EL (cell line): ENCODE measurements around the gene BET1L.
"Not testable (repeated sequence)": the region's sequence is repeated elsewhere in the genome, so short reads cannot be mapped to it uniquely, and the experiment has no call there.

Experiments
- DNase-seq: peaks from one replicate; pipeline ENCODE4 v3.0.0-alpha.2; 2016

Gene BET1L

DNA sequence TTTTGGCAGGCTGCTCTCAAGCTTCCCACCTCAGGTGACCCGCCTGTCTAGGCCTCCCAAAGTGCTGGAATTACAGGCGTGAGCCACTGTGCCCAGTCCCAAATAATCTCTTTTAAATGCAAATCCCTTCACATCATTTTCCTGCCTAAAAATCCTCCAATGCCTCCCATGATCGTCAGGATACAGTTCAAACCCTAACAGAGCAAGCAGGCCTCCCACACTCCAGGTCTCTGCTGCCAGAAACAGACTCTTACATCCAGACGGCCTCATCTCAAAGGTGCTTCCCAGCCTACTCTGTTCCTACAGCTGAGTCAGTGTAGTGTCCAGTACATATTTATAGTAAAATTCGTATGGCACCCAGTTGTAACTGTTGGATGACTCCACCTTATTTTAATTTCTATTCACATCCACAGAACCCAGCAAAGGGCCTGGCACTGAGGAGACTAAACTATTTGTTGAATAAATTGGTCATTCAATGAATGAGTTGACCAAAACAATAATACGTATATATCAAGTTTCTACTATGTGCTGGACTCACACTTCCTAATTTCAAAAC lies 20.7 kb upstream of the BET1L start:
- no peak for DNase-seq

- DNase-seq: no peak
These were observed 18.7 kb upstream of the BET1L start for GRCh38 chr11:225734-226453.

DNA sequence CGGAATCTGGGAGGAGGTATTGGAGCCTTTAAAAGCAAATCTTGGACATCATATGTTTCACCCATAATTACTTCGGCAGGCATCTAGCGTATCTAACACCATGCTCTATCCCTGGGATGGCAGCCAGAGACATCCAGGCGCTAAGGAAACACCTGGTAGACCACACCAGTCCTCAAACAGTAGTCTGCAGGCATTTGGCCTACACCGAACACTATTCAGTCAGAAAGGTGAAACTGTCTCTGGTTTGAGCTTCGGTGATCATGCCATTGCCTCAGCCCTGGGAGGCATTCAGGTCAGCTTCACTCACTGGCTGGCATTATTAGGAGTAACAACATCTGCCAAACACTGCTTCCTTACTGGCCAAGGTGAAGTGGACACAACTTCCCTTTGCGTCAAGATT lies 17.2 kb upstream of the BET1L start:
- no peak for DNase-seq

GRCh38 chr11:223884-224283 lies 16.7 kb upstream of the BET1L start:
- no peak for DNase-seq

- DNase-seq: no peak
These were observed 16.0 kb upstream of the BET1L start for GRCh38 chr11:223026-223789.

DNA sequence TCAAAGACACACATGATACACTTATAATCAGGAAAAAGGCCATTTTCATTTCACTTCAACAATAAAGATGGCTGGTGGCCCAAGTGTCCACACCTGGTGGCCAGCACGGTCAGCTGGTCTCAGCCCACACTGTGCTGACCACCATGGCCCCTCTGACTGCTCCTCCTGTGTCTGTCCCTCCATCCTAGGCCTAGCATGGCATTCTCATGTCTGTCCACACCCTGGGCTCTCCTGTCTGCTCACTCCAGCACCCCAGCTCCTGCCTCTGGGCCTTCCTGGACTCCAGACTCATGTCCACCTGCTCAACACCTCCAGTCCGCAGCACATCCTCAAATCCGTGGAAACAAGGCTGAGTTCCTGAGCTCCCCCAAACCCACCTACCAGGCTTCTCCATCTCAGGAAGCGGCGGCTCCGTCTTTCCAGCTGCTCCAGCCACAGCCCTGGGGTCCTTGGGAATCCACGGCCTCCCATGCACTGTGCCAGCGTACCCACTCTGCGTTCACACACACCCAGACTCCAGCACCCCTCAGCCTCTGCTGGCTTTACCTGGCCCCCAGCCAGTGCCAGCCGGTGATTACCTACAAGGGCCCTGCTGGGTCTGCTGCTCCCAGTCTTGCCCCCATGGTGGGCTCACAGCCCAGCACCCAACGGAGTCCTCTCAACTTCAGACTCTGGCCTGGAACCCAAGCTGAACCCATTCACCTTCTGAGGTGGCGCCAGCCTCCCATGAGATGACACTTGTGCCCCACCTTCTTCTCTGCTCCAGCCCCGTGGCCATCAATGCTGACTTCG lies 15.0 kb upstream of the BET1L start:
- no peak for DNase-seq

DNA sequence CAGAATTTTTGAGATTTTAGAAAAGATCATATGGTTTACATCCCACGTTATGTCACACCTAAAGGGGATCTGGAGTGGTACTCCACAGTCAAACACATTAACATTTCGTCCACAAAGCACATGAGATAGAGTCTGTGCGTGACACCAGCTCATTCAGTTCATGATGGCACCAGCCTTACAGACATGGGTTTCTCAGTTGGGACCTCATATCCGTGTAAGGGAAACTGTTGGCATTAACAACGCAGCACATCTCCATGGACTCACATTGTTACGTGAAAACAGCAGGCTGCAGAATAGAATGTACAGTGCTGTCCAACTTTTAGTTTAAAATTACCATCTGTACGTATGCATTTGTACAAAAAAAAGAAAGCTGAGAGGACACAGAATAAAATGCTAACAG lies 14.3 kb upstream of the BET1L start:
- DNase-seq: no peak

GRCh38 chr11:220641-221215 lies 13.5 kb upstream of the BET1L start:
- not testable (repeated sequence) for DNase-seq

DNA sequence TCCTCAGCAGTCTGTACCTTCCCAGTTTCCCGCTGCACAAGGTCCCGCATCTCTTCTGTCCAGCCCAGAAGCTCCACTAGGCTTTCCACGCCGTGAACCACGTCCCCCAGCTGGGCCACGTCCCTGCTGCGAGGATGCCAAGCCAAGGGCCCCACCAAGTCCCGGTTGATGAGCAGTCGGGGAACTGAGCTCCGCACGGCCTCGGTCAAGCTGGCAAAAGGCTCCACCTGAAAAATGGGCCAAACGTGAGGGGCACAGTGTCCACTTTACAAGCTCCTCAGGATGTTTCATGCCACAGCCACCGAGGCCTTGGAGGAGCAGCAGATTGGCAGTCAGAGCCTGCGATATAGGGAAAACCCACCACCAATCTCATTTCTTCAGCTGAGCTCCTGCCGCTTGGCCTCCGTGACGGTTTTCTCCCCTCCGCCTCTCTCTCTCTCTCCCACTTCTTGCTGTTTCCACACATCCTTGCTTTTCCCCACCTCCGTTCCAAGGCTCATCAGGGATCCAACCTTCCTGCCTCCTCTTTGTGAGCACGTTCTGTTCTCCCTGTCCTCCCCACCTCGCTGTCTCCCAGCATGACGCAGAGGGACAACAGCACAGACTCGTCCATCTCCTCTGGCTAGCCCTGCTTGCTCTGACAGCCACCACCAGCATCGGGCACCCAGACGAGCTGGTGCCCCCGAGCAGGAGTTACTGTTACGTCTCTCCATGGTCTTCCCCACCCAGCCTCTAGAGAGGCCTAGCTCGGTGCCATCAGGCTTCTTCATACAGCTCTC lies 11.8 kb upstream of the BET1L start:
- no peak for DNase-seq

GRCh38 chr11:217704-218103 lies 10.5 kb upstream of the BET1L start:
- DNase-seq: no peak

DNA sequence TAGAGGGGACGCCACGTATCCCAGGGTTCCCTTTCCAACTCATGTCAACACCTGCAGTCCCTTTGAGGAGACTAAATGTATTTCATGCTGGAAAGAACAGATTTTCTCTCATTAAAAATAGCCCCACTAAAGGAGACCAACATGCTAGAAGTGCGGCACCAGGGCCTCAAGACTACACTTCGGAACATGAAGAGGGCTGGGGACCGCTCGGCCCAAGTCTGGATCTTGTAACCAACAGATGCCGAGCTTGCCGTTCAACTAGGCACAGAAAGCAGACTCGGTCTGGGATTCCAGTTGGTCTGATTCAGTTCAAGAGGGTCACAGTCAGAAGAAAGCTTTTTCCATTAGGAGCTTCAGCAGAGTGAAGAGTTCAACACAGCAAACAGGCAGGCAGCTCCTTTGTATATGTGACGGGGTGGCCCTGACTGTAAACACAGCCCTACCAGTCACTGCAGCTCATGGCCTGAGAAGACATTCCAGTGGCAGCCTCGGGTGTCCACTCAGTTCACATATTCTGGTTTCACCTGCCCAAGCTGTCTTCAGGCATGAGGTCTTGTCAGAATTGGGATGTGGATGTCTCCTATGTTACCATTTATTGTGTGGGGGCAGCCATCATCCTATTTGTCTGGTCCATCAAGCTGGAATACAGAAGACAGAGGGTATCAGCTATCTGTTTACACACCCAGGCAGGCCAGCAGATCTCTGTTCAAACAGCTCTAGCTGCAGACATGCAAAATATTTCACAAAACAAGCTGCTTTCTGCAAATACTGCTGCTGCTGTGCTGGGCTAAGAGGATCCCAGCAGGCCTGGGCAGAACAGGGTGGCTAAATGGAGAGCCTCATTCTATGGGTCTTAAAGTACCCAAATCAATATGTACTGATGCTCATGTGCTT lies 9.1 kb upstream of the BET1L start:
- no peak for DNase-seq

DNA sequence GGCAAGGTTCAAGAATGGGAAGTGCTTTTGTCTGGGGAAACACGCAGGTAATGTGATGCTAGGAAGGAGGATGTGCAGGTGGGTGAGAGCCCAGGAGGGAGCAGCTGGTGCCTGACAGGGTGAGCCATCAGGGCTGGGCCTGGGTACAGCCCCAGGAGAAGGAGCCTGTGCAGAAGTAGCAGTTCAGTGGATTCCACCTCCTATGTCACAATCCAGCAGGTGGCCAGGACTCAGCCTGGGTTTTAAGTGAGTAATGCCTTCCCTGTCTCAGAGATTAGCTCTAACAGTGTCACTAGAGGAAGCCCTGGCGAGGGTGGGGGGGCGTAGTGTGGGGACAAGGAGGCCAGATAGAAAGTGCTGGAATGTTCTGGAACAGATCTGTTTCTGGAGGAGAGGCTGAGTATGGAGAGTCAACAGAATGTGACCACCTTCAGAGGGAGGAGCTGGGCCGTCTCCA lies 8.4 kb upstream of the BET1L start:
- no peak for DNase-seq

DNA sequence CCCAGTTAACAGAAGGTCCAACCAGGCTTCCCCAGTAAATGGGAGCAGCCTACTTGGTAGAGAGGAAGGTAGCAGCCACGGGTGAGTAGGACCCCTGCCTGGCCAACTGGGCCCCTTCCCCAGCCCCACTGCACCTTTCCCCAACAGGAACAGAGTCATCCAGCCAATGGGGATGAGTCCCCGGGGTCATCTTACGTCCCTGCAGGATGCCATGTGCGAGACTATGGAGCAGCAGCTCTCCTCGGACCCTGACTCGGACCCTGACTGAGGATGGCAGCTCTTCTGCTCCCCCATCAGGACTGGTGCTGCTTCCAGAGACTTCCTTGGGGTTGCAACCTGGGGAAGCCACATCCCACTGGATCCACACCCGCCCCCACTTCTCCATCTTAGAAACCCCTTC lies 6.9 kb upstream of the BET1L start:
- no peak for DNase-seq

- no peak for DNase-seq
These were observed 5.9 kb upstream of the BET1L start for GRCh38 chr11:213111-213510.

DNA sequence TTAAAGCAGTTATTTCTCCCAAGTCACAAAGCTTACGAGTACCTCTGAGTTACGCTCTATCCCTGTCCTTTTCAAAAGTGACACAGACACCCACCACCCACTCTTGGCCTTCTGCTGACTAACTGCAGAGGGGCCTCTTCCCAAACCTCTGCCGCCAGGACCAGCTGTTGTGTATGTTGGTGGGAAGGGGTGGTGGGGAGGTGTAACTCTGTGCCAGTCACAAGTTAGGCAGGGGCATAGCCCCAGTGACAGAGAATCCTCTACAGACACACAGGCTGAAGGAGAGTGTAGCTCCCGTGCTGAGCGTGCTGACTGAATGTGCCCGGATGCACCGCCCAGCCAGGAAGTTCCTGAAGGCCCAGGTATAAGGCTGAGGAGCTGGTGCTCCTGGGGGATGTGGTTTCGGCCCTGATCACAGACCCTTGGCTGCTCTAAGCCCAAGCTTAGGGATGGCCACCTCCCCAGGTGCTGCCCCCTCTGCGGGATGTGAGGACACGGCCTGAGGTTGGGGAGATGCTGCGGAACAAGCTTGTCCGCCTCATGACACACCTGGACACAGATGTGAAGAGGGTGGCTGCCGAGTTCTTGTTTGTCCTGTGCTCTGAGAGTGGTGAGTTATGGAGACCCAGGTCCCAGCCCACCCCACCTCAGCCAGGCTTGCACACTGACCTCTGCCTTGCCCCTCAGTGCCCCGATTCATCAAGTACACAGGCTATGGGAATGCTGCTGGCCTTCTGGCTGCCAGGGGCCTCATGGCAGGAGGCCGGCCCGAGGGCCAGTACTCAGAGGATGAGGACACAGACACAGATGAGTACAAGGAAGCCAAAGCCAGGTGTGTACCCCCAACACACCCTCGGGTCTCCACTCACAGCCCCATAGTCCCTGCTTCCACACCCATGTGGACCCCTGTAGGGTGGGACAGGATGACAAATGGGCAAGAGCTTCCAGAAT lies 5.2 kb upstream of the BET1L start:
- no peak for DNase-seq

- DNase-seq: no peak
These were observed 4.5 kb upstream of the BET1L start for GRCh38 chr11:211741-212140.

DNA sequence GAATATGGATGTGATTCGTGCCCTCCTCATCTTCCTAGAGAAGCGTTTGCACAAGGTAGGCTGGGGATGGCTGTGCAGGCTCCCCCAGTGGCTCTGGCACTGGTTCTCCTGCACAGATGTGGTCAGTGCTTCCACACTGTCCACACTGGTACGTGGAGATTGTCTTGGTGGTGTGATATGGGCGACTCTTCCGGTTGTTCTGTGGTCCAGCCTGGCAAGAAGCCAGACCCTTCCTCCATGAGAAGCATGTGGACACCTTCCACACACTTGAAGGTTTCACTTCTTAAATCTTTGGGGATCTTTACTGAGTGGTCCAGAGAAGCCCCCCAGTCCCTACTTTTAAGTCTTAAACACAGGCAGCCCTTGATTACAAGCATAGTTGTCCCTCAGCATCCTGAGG lies 4.1 kb upstream of the BET1L start:
- no peak for DNase-seq

- DNase-seq: no peak
These were observed 3.6 kb upstream of the BET1L start for GRCh38 chr11:210803-211180.

- peak; percentile 93 for DNase-seq
These were observed 3.1 kb upstream of the BET1L start for GRCh38 chr11:210122-210802.
